H4 (cell line): ENCODE measurements around the gene FAM53B. TPM values are rescaled to one million over a fixed set of nuclear protein-coding genes. Genes with fewer than 3 reads are reported as not detected.

Experiments used
- DNase-seq: peaks from one replicate; pipeline ENCODE4 v3.0.0-alpha.2; 2015; ENCODE audit warnings: low spot score
- total RNA-seq: library from RNA; depleted of rRNA; stranded (reverse); fragments of >200 nt; shearing (Covaris generic); gene quantifications from 2 replicates; pipeline ENCODE4 v1.2.3, GENCODE V29; 2014

The FAM53B gene
- total RNA-seq, 1 experiment from 2014 or later: 7.4 TPM

DNA sequence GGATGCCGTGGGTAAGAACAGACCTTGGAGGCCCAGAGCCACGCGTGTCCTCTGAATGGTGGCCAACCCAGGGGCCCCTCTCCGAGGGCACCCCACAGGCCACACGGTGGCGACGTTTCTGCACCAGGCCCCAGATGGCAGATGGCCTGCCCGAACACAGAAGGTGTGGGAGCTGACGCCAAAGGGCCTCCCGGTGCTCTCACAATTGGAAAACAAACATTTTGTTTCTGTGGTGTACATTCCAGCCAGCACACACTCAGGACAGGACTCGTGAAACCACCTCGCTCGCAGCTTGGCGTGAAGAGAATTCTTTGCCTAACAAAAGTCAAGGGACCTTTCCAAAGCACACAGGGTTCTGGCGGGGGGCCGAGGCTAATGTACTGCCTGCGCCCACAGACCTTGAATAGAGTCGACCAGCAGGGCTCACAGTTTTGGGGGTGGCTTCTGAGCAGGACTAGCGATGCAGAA is 112.1 kb downstream of the FAM53B start:
- no peak for DNase-seq

DNA sequence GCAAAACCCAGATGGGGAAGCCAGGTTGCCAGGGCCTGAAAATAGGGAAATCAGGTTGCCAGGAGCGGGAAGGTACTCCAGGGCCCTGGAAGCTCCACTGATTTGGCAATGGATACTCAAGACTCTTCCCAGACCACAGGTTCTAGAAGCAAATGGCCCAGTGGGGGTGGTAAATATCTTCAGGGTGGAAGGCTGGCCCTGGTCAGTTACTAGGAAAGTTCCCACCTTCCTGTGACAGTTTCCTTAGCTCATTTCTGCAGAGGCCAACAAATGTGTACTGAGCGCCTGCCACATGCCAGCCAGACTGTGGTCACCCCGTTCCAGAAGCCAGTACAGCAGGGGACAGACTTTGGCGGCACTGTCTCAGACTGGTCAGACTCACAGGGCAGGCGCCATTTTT is 113.6 kb downstream of the FAM53B start:
- no peak for DNase-seq

DNA sequence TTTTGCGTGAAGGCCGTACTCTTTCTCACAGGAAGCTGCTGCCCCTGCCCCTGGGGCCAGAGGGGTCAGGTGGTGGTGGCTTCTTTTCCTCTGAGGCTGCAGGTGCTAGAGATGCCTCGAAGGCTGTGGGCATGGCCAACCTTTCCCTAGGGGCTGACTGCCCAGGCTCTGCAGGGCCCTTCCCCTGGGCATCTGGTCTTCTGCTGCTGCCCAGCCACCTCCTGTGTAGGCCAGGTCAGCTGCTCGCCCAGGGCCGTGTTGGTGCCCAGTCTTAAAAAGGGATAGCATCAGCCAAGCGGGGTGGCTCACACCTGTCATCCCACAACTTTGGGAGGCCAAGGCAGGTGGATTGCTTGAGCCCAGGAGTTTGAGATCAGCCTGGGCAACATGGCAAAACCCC is 114.3 kb downstream of the FAM53B start:
- no peak for DNase-seq

DNA sequence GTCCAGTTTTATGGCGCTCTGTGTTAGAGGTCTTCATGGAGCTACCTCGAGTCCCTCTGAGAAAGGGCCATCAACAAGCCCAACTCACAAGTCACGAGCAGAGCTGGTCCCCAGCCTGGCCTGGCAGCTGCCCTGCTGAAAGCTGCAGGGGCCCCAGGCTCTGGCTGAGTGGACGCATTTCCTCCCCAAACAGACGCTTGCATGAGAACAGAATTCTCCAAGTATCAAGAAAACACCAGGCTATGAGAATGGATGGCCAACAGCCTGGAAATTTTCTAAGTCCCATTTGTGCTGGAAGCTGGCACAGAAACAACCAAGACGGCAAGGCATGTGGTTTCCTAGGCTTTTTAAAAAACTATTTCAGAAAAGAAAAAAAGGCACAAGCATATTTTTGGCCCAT is 114.8 kb downstream of the FAM53B start:
- DNase-seq: no peak

DNA sequence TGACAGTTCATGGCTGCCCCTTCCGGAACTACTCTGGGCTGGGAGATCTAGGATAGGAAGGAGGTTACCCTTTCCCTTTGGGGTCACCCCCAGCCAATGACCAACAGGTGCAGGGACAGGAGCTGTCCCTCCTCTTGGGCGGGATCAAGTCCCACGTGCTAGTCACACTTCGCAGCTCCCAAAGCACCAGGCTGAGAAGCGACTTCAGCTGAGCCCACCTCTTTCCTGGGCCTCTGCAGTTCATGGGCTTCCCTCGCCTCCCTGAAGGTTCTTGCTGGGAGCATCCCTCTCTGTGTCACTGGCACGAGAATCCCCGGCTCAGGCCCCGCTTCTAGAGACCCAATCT is 115.5 kb downstream of the FAM53B start:
- no peak for DNase-seq

DNA sequence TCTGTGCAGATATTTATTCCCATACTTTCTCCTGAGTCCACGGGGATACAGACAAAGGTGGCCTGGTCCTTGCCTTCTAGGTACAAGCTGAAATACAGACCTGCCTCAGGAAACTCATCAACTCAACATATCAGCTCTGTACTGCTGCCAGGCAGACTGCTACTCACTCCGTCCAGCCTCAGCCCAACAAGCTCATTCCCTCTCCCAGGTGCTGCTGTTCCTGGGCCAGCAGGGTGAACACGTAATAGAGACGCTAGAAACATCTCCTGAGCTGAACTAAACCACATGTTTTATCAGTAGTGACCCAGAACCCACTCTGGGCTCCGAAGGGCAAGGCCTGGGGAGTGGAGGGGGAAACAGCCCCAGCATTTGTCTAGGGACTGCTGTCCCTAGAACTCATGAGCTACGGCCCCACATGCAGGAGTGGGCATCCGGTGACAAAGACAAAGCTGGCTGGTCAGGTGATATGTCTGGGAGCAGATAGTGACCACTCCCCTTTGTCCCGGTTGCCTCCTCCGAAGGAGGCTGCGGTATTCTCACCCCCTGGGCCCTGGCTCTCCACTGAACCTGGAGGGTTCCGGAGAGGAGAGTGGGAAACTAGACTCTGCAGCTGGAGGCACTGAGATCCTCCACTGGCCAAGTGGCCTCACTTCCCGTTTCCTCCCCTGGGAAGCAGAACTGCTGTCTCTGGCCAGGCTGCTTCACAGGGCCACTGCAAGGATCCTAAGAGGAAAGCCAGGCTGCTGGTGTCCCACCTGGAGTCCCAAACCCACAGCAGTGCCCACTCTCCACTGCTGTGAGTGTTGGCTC is 116.1 kb downstream of the FAM53B start:
- no peak for DNase-seq

DNA sequence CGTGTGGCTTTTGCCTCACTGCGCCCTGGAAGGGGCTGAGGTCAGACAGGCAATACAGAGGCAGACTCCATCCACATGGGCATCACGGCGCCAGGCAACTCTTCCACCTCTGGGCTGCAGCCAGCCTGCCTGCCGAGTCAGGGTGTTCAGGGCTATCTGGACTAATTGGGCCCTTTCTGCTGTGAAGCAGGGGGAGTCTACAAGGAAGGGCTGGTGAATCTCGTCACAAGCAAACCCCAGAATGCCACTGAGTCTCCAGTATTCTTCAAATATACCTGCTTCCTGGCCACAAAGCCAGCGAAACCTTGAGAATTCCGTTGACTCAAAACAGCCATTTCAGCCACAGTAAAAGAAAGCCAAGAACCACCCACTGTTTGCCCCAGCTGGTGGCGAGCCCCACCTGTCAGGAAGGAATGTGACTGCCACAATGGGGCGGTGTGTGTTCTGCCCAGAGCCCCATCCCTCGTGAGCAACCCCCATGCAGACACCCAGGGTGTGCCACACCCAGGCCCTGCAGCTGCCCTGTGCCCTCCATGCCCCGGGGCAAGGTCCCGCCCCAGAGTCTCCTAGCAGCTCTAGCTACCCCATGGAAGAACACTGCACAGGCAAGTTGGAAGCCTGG is 117.3 kb downstream of the FAM53B start:
- DNase-seq: no peak

DNA sequence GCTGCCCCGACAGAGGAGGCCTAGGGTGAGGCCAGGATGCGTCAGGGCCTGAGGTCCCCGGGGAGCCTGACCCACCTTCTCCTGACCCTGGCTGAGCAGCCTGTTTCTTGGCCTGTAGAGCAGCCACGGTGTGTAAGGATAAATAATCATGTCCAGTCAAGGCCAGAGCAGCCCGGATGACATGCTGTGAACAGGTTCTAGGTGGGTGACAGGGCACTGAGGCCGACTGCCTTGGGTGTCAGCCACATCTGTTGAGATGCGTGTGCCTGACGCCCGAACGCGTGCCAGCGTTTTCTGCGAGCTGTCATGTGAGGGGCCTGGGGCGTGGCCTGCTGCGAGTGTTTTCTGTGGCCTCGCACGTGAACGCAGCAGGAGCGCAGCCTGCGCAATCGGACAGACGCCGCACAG is 118.3 kb downstream of the FAM53B start:
- DNase-seq: no peak

DNA sequence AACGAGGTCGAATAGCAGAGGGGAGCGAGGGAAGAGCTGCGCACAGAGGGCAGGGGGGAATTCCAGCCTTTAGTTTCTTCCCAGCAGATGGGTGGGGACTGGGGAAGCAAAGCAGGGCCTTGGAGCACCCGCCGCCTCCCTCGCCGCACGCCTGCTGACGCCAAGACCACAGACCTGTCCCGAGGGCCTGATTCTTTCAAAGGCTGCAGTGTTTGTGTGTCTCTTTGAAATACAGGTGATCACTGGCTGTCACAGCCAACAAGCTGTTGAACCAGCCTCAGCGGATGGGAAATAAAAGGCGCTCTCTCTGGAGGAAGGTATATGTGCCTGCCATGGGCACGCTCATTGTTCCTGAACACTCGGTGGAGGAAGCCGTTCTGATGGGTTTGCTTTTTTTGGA is 119.3 kb downstream of the FAM53B start:
- no peak for DNase-seq

DNA sequence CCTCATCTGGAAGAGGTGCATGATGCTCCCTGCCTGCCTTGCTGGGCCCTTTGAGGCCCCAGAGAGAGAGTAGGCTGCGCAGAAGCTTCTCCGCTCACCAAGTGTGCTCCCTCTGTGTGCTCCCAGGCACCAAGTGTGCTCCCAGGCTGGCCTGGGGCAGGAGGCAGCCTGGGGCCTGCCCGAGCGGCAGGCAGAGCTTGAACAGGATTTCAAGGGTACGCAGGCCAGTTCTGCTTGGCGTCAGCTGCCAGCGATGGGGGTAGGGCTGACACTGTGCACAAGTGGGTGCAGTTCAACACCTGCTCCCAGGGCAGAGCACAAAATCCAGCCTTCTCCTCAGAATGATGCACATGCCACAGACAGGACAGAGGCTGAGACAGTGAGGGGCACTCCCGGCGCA is 119.7 kb downstream of the FAM53B start:
- DNase-seq: no peak

DNA sequence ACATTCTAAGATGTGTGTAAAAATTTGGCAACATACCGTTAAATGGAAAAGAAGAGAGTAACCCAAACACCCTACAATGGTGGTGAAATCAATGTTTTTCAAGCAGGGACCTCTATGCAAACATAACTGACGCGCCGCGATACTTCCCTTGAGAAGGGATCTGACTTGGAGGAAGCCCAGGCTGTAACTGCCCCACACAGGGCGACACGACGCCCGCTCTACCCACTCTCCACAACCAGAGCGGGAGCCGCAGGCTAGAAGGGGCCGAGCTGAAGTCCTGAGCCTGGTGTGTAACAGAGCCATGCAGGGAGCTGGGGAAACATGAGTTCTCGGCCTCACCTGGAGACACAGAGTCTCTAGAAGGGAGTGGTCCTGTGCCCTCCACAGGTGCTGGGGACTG is 120.2 kb downstream of the FAM53B start:
- no peak for DNase-seq

DNA sequence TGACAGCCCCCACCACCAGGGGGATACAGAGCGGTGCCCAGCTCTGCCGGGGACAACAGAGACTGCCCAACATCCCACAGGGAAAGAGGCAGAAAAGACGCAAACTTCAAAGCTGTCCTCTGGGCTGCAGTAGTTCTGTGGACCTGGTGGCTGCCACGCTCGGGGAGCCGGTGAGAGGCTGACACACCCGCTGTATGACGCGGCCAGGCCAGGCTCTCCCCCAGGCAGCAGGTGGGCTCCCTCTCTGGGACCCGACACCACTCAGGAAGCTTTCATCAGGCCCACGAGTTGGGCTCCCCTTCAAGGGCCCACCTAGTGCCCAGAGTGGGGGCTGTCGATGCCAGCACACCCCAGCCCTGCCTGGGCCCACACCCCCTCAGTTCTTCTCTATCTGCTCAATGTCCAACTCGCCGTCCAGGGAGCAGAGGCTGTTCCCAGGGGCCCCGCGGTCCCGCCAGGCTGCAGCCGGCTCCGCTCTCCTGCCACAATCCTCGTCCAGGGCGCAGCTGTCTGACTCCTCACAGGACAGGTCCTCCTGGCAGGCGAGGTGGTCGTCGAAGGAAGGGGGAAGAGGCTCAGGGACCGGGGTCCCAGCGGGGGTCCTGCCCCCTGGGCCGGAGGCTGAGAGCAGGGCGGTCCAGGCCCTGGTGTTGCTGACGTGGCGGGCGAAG is 121.2 kb downstream of the FAM53B start:
- DNase-seq: no peak

DNA sequence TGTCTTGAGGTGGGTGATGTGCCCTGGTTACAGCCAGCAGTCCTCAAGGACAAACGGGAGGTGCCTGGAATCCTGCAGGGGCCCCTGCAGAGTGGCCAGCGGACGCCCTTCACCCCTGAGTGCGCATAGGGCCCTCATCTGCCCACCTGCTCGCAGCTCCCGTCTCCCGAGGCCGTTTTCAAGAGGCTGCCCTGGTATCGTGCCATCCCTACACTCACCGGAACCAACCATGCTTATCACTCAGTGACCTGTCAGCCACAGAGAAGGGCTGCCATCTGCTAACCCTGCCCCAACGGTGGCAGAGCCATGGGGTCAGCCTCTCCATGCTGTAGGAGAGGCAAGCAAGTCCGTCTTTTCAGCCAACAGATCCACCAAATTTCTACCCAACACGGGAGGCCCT is 122.0 kb downstream of the FAM53B start:
- DNase-seq: no peak

DNA sequence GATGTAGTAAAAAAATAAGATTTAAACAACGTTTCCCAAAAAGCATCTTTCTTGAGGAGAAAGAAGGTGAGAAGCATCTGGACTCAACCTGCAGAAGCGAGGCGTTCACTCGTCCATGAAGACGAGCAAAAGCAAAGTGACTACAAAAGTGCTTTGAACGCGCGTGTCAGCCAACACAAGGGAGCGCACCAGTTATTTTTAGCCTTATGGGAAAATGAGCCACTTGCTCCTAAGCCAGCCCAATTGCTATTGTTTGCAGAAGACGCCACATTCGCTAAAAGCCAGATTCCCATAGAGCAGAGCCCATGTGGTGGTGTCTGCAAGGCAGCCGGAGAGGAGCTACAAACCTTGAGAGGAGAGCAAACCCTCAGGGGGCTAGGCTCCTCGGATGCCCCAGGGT is 122.5 kb downstream of the FAM53B start:
- DNase-seq: no peak

DNA sequence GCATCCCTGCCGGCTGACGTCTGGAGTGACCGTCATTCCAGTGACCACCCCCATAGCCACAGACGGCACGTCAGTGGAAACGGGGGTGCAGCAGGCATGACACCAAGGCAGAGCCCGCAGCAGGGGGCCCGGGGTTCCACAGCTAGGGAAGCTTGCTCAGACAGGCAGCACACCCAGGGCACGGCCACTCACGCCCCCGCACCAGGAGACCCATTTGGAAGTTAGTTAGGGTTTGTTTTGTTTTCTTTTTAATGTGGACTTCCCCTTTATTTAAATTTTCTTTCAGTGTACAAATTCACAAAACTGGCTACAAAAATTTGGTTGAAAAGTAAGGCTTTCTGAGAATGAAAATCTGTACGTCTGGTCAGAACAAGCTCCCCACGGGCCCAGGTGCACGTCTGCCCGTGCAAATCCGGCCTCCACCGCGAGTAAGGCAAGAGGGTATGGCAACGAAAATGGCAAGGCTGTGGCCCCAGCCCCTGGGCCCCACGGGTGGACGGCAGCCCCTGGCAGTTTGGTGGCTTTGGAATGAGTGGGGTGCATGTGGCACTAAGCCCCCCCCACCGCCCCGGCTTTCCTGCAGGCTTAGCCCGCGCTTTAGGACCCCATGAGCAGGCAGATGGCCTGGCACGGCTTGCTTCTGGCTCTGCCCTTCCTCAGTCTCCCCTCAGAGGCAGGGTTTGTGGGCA is 124.2 kb downstream of the FAM53B start:
- DNase-seq: no peak

DNA sequence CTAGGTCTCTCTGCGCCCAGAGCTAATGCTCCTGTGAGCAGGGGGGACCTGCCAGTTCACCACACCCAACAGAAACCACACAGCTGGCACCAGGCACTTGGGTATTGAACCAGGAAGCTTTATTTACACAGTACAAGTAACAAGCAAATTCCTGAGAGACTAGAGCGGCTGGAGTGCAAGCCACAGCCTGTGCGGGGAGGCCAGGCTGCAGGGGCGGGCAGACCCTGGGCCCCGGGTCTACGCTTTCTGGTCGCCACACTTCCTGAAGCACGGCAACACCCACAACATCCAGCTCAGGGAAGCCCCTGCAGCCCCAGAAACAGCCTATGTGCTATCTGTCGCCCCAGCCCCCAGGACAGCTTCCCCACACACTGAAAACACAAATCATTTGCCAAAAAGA is 125.0 kb downstream of the FAM53B start:
- no peak for DNase-seq

DNA sequence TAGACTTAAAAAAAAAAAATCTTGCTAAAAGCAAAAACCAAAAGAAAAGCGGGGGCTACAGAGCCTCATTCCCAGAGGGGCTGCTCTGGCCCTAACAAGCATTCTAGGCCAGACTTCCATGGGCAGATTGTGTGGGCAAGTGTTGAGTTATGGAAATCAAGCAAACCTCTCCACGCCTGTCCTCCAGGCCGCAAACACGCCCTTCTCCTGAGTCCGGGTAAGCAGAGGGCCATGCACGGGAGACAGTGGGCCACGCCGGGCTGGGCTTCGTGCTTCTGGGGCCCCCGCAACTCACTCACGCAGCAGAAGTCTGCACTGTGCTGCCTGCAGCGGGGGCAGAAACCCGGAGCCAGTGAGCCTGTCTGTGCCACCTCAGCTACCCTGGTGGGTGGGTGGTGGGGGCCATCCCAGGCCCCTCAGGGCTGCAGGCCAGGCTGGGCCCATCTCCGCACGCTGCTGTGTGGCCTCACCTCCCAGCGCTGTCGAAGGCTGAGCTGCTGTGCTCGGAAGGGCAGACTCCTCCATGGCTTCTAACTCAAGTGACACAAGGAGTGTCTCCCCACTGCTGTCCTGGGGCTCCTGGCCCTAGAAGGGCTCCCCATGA is 125.6 kb downstream of the FAM53B start:
- DNase-seq: no peak

DNA sequence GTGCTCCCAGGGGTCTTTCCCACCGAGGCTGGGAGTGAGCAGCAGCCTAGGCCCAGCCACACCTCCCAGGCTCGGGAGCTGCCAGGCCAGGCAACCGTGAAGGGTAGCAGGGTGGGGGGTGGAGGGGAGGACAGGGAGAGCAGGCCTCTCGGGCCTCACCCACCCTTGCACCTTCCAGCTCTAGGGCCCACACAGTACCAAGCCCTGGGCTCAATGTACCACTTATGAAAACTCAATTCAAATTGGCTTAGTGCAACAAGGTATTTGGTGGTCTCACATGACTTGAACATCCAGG is 127.4 kb downstream of the FAM53B start:
- DNase-seq: no peak

DNA sequence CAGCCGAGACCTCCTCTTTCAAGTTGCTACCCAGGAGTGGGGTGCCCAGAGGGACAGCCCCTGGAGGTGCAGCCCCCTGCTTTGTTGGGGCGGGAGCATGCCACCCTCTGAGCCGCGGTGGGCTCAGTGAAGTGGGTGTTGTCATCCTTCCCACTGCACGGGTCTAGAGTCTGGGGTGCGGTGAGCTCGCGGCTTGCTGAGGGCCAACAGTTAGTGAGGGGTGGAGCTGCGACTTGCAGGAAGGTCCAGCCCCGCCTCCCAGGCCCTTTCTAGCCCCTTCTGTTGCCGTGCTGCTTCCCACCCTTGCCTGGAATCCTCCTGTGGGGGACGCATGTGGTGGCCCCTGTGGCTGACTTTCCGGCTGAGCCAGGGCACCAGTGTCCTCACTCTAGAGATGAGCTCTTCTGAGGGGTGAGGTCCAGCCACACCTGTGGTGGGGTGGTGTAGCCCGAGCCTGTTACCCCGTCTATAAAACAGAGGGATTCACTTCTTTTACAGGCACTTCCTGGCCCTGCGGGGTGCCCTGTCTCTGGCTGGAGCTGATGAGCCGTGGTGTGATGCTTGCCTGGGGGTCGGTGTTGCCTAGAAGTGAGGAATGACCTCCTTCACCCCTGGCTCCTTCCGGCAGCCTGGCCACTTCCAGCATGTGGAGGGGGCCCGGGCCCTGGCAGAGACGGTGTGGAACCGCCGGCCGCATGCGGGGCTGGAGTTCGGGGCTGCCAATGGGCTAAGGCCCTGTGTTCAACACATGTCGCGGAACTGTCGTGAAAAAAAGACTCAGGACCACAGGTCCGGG is 127.9 kb downstream of the FAM53B start:
- DNase-seq: no peak

DNA sequence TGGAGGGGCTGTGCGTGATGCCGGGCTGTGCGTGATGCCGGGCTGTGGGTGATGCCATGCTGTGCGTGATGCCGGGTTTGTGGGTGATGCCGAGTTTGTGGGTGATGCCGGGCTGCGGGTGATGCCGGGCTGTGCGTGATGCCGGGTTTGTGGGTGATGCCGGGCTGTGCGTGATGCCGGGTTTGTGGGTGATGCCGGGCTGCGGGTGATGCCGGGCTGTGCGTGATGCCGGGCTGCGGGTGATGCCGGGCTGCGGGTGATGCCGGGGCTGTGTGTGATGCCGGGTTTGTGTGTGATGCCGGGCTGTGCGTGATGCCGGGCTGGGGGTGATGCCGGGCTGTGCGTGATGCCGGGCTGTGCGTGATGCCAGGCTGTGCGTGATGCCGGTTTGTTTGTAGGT is 128.9 kb downstream of the FAM53B start:
- no peak for DNase-seq

DNA sequence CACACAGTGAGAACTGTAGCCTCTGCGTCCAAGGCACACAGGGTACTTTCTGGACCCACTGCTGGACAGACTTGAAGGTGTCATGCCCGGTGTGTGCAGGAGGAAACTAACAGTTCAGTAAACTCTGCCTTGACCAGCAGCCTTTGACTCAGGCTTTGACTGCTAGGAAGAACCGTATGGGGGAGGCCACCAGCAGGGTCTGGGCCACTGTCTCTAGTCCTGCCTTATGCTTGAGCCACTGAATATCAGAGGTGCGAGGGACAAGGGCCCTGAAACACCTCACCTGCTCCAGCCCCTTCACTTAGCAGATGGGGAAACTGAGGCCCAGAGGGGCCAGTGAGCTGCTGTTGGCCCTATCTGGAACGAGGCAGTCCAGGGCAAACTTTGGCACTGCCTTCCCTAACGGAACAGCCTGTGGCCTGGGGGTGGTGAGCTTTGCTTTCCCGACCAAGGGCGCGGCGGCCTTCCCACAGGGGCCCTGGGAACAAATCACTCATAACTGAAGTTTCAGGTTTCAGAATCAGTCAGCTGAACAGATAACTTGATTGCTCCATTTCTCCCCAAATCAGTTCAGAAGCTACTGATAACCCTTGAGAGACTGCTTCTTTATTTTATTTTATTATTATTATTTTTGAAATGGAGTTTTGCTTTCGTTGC is 130.0 kb downstream of the FAM53B start:
- DNase-seq: no peak
